Activated CD4-positive, alpha-beta T cell treated with anti-CD3 and anti-CD28 coated beads, Interleukin-2, amount 10 ng/mL, durations not matched to agents 7 days and 5 days (primary cell): ENCODE measurements around the gene NACC1. TPM values are rescaled to one million over a fixed set of nuclear protein-coding genes. Genes with fewer than 3 reads are reported as not detected.

Experiments
- CTCF ChIA-PET: fragments of 350-600 bp; sonication (Branson Sonifier 250); formaldehyde crosslinking; loops from one replicate; lab custom pipeline; 2021; ENCODE audit warnings: antibody characterized with exemption; lab: Charles Lee
- POLR2A ChIA-PET: fragments of 350-600 bp; sonication (Branson Sonifier 250); formaldehyde crosslinking; loops from one replicate; lab custom pipeline; 2021; ENCODE audit warnings: antibody characterized with exemption; lab: Charles Lee
- DNase-seq: peaks from one replicate; pipeline ENCODE4 v3.0.0-alpha.2; 2020
- H3K27ac Mint-ChIP-seq: one replicate; pipeline ENCODE4 v1.8.0; 2021; ENCODE audit warnings: mild to moderate bottlenecking, moderate library complexity, mixed read lengths
- H3K27me3 Mint-ChIP-seq: one replicate; pipeline ENCODE4 v1.8.0; 2021; ENCODE audit warnings: mixed read lengths
- H3K36me3 Mint-ChIP-seq: one replicate; pipeline ENCODE4 v1.8.0; 2021; ENCODE audit warnings: low read depth, mixed read lengths
- H3K4me1 Mint-ChIP-seq: one replicate; pipeline ENCODE4 v1.8.0; 2021; ENCODE audit warnings: mixed read lengths
- H3K4me3 Mint-ChIP-seq: one replicate; pipeline ENCODE4 v1.8.0; 2021; ENCODE audit warnings: mild to moderate bottlenecking, moderate library complexity, mixed read lengths
- H3K9me3 Mint-ChIP-seq: one replicate; pipeline ENCODE4 v1.8.0; 2021; ENCODE audit warnings: mixed read lengths
- total RNA-seq, 2 experiments: library from RNA; stranded (reverse); gene quantifications; one replicate each; pipeline ENCODE4 v1.2.3, GENCODE V29; 2021

The NACC1 gene
- total RNA-seq, 2 experiments from 2014 or later = 57.8 to 63.8 TPM

GRCh38 chr19:13090511-13091231 is 27.4 kb upstream of the NACC1 start:
- no peak overlapping the region for H3K4me3 Mint-ChIP-seq
- no peak for DNase-seq
- H3K27me3 Mint-ChIP-seq = peaks cover 13% of the 10 kb centered on the region
- no peak overlapping the region for H3K27ac Mint-ChIP-seq
- ChIA-PET POLR2A (no interaction called here), CTCF (interaction anchor here (2.0 to 6.3 kb wide), 2 partner anchors 20 to 113 kb away, joined by 4 to 64 read pairs; no protein-coding TSS in a partner anchor)
- H3K4me1 Mint-ChIP-seq = peaks cover 9% of the 10 kb centered on the region
- no peaks in the 10 kb centered on the region for H3K9me3 Mint-ChIP-seq
- H3K36me3 Mint-ChIP-seq = no peaks in the 10 kb centered on the region

GRCh38 chr19:13091400-13092157 is 26.5 kb upstream of the NACC1 start:
- peaks cover 2% of the 10 kb centered on the region for H3K36me3 Mint-ChIP-seq
- no peaks in the 10 kb centered on the region for H3K9me3 Mint-ChIP-seq
- H3K4me1 Mint-ChIP-seq = peaks cover 14% of the 10 kb centered on the region
- CTCF ChIA-PET = interaction anchor here (0.6 to 6.3 kb wide), 3 partner anchors 21 to 114 kb away, joined by 3 to 64 read pairs (median 4); no protein-coding TSS in a partner anchor
- no peak overlapping the region for H3K4me3 Mint-ChIP-seq
- H3K27me3 Mint-ChIP-seq = peaks cover 22% of the 10 kb centered on the region
- H3K27ac Mint-ChIP-seq = no peak overlapping the region
- no peak for DNase-seq
- POLR2A ChIA-PET = no interaction called here

GRCh38 chr19:13092158-13092543 is 25.9 kb upstream of the NACC1 start:
- CTCF ChIA-PET = interaction anchor here (6.3 kb wide), 1 partner anchor 115 kb away, joined by 64 read pairs; no protein-coding TSS in a partner anchor
- no peak overlapping the region for H3K4me3 Mint-ChIP-seq
- H3K27ac Mint-ChIP-seq = no peak overlapping the region
- POLR2A ChIA-PET = no interaction called here
- H3K27me3 Mint-ChIP-seq = peaks cover 27% of the 10 kb centered on the region
- peaks cover 4% of the 10 kb centered on the region for H3K36me3 Mint-ChIP-seq
- H3K9me3 Mint-ChIP-seq = no peaks in the 10 kb centered on the region
- no peak for DNase-seq
- H3K4me1 Mint-ChIP-seq = peaks cover 18% of the 10 kb centered on the region

- Mint-ChIP-seq H3K4me1 (peaks cover 19% of the 10 kb centered on the region), H3K27ac (no peak overlapping the region), H3K27me3 (peaks cover 31% of the 10 kb centered on the region), H3K4me3 (no peak overlapping the region), H3K9me3 (no peaks in the 10 kb centered on the region), H3K36me3 (peaks cover 4% of the 10 kb centered on the region)
- DNase-seq = no peak
- POLR2A ChIA-PET = no interaction called here
- CTCF ChIA-PET = interaction anchor here (0.8 to 6.3 kb wide), 10 partner anchors 8 to 1255 kb away, joined by 3 to 64 read pairs (median 8); partner anchors contain the start of gene LYL1
These were observed 25.3 kb upstream of the NACC1 start for GRCh38 chr19:13092606-13093235.

- peak; percentile 84 for DNase-seq
- Mint-ChIP-seq H3K4me1 (peaks cover 23% of the 10 kb centered on the region), H3K27me3 (peaks cover 38% of the 10 kb centered on the region), H3K36me3 (peaks cover 4% of the 10 kb centered on the region), H3K4me3 (no peak overlapping the region), H3K27ac (no peak overlapping the region), H3K9me3 (no peaks in the 10 kb centered on the region)
- ChIA-PET CTCF (interaction anchor here (0.5 to 6.3 kb wide), 20 partner anchors 9 to 1255 kb away, joined by 3 to 64 read pairs (median 6); partner anchors contain the start of gene LYL1), POLR2A (interaction anchor here (0.8 kb wide), 1 partner anchor 64 kb away, joined by 3 read pairs; no protein-coding TSS in a partner anchor)
These were observed 24.5 kb upstream of the NACC1 start for GRCh38 chr19:13093407-13094105.

- peaks cover 27% of the 10 kb centered on the region for H3K4me1 Mint-ChIP-seq
- no peak overlapping the region for H3K4me3 Mint-ChIP-seq
- H3K36me3 Mint-ChIP-seq = peaks cover 4% of the 10 kb centered on the region
- H3K27me3 Mint-ChIP-seq = peaks cover 42% of the 10 kb centered on the region
- CTCF ChIA-PET = interaction anchor here (0.5 to 6.3 kb wide), 19 partner anchors 9 to 173 kb away, joined by 3 to 64 read pairs (median 6); no protein-coding TSS in a partner anchor
- H3K9me3 Mint-ChIP-seq = no peaks in the 10 kb centered on the region
- POLR2A ChIA-PET = interaction anchor here (0.8 kb wide), 1 partner anchor 64 kb away, joined by 3 read pairs; no protein-coding TSS in a partner anchor
- no peak for DNase-seq
- no peak overlapping the region for H3K27ac Mint-ChIP-seq
These were observed 24.0 kb upstream of the NACC1 start for GRCh38 chr19:13094106-13094504.

GRCh38 chr19:13094771-13095392 is 23.2 kb upstream of the NACC1 start:
- Mint-ChIP-seq H3K36me3 (peaks cover 4% of the 10 kb centered on the region), H3K27me3 (peaks cover 42% of the 10 kb centered on the region), H3K9me3 (no peaks in the 10 kb centered on the region), H3K4me3 (no peak overlapping the region), H3K4me1 (peaks cover 33% of the 10 kb centered on the region), H3K27ac (no peak overlapping the region)
- POLR2A ChIA-PET = no interaction called here
- no peak for DNase-seq
- CTCF ChIA-PET = interaction anchor here (1.1 to 6.3 kb wide), 10 partner anchors 10 to 130 kb away, joined by 3 to 64 read pairs (median 8); no protein-coding TSS in a partner anchor

GRCh38 chr19:13095393-13095784 is 22.7 kb upstream of the NACC1 start:
- CTCF ChIA-PET = interaction anchor here (2.7 to 6.3 kb wide), 5 partner anchors 10 to 130 kb away, joined by 8 to 64 read pairs (median 25); no protein-coding TSS in a partner anchor
- H3K4me1 Mint-ChIP-seq = peaks cover 38% of the 10 kb centered on the region

GRCh38 chr19:13095934-13096927 is 21.8 kb upstream of the NACC1 start:
- no peak for DNase-seq
- Mint-ChIP-seq H3K9me3 (no peaks in the 10 kb centered on the region), H3K4me3 (peak overlapping the region; percentile 38), H3K27ac (no peak overlapping the region), H3K4me1 (peaks cover 41% of the 10 kb centered on the region), H3K36me3 (peaks cover 6% of the 10 kb centered on the region), H3K27me3 (peaks cover 42% of the 10 kb centered on the region)
- CTCF ChIA-PET = interaction anchor here (0.7 to 6.3 kb wide), 5 partner anchors 9 to 1229 kb away, joined by 3 to 64 read pairs (median 25); no protein-coding TSS in a partner anchor
- POLR2A ChIA-PET = no interaction called here

More at GRCh38 chr19:13095393-13095784, 22.7 kb upstream of the NACC1 start:
- peak; percentile 18 for DNase-seq
- POLR2A ChIA-PET = no interaction called here
- Mint-ChIP-seq H3K9me3 (no peaks in the 10 kb centered on the region), H3K27me3 (peaks cover 42% of the 10 kb centered on the region), H3K27ac (no peak overlapping the region), H3K4me3 (no peak overlapping the region), H3K36me3 (peaks cover 6% of the 10 kb centered on the region)

- H3K4me1 Mint-ChIP-seq = peaks cover 47% of the 10 kb centered on the region
- ChIA-PET POLR2A (no interaction called here), CTCF (interaction anchor here (0.7 to 6.3 kb wide), 2 partner anchors 120 to 1228 kb away, joined by 3 to 64 read pairs; no protein-coding TSS in a partner anchor)
- H3K9me3 Mint-ChIP-seq = no peaks in the 10 kb centered on the region
- peaks cover 6% of the 10 kb centered on the region for H3K36me3 Mint-ChIP-seq
- peak overlapping the region; percentile 69 for H3K27ac Mint-ChIP-seq
- peak overlapping the region; percentile 54 for H3K4me3 Mint-ChIP-seq
- peaks cover 46% of the 10 kb centered on the region for H3K27me3 Mint-ChIP-seq
- DNase-seq = no peak
These were observed 21.0 kb upstream of the NACC1 start for GRCh38 chr19:13097033-13097462.
